ENCODE measurements around the gene NAGLU.
A peak's percentile ranks its signal among the peaks of the same experiment; 100 is the strongest.
"Not testable (repeated sequence)": the region's sequence is repeated elsewhere in the genome, so short reads cannot be mapped to it uniquely, and the experiment has no call there.

NAGLU gene

GRCh38 chr17:42536372-42537155, 523 bp downstream of the NAGLU start:
- H3K4me3 ChIP-seq (ENCODE audit: low read depth, low read length) = peak overlapping the region; percentile 71
- H3K36me3 ChIP-seq = peaks cover 30% of the 10 kb centered on the region
- DNase-seq = peak; percentile 92
- peak overlapping the region; percentile 96 for H3K27ac ChIP-seq
- no peaks in the 10 kb centered on the region for H3K27me3 ChIP-seq (ENCODE audit: insufficient read depth, low read depth, severe bottlenecking)
- no peaks in the 10 kb centered on the region for H3K9me3 ChIP-seq (ENCODE audit: severe bottlenecking)
- TF ChIP-seq CTCF (IDR thresholded peaks at IDR 0.05; ENCODE audit: low read depth, low read length) = no peak

- Histone ChIP-seq H3K27me3 (ENCODE audit: insufficient read depth, low read depth, severe bottlenecking) (no peaks in the 10 kb centered on the region), H3K27ac (peak overlapping the region; percentile 96), H3K4me3 (ENCODE audit: low read depth, low read length) (peak overlapping the region; percentile 71), H3K9me3 (ENCODE audit: severe bottlenecking) (no peaks in the 10 kb centered on the region), H3K36me3 (peaks cover 37% of the 10 kb centered on the region)
- TF ChIP-seq CTCF (IDR thresholded peaks at IDR 0.05; ENCODE audit: low read depth, low read length) = no peak
- DNase-seq = no peak
Measured at GRCh38 chr17:42537156-42537805, 1.2 kb downstream of the NAGLU start.

GRCh38 chr17:42537826-42538451, 1.9 kb downstream of the NAGLU start:
- H3K27me3 ChIP-seq (ENCODE audit: insufficient read depth, low read depth, severe bottlenecking) = no peaks in the 10 kb centered on the region
- TF ChIP-seq CTCF (IDR thresholded peaks at IDR 0.05; ENCODE audit: low read depth, low read length) = no peak
- peak overlapping the region; percentile 96 for H3K27ac ChIP-seq
- peak; percentile 75 for DNase-seq
- H3K4me3 ChIP-seq (ENCODE audit: low read depth, low read length) = no peak overlapping the region
- no peaks in the 10 kb centered on the region for H3K9me3 ChIP-seq (ENCODE audit: severe bottlenecking)
- peaks cover 43% of the 10 kb centered on the region for H3K36me3 ChIP-seq

- peak overlapping the region; percentile 96 for H3K27ac ChIP-seq
- TF ChIP-seq CTCF (IDR thresholded peaks at IDR 0.05; ENCODE audit: low read depth, low read length) = no peak
- no peak for DNase-seq
- H3K27me3 ChIP-seq (ENCODE audit: insufficient read depth, low read depth, severe bottlenecking) = no peaks in the 10 kb centered on the region
- peaks cover 49% of the 10 kb centered on the region for H3K36me3 ChIP-seq
- no peaks in the 10 kb centered on the region for H3K9me3 ChIP-seq (ENCODE audit: severe bottlenecking)
- no peak overlapping the region for H3K4me3 ChIP-seq (ENCODE audit: low read depth, low read length)
Measured at GRCh38 chr17:42538482-42538881, 2.4 kb downstream of the NAGLU start.

GRCh38 chr17:42540558-42540957, 4.5 kb downstream of the NAGLU start:
- H3K27ac ChIP-seq; H3K27me3 ChIP-seq (ENCODE audit: insufficient read depth, low read depth, severe bottlenecking); DNase-seq; H3K9me3 ChIP-seq (ENCODE audit: severe bottlenecking); H3K4me3 ChIP-seq (ENCODE audit: low read depth, low read length): not testable (repeated sequence)
- H3K36me3 ChIP-seq = peaks cover 66% of the 10 kb centered on the region
